Measurements from ENCODE around the gene DHODH. TPM values are rescaled to one million over a fixed set of nuclear protein-coding genes. Genes with fewer than 3 reads are reported as not detected.

DHODH gene
- total and polyA plus RNA-seq, 10 of the 15 experiments (the other 5 are each of a cell fraction or from before 2014, with no cell fraction given), result 3.4 to 23.3 (median 13.2) TPM

GRCh38 chr16:72002619-72003018 lies 5.9 kb upstream of the DHODH start (continued):
- TF ChIP-seq, protein P1, sequence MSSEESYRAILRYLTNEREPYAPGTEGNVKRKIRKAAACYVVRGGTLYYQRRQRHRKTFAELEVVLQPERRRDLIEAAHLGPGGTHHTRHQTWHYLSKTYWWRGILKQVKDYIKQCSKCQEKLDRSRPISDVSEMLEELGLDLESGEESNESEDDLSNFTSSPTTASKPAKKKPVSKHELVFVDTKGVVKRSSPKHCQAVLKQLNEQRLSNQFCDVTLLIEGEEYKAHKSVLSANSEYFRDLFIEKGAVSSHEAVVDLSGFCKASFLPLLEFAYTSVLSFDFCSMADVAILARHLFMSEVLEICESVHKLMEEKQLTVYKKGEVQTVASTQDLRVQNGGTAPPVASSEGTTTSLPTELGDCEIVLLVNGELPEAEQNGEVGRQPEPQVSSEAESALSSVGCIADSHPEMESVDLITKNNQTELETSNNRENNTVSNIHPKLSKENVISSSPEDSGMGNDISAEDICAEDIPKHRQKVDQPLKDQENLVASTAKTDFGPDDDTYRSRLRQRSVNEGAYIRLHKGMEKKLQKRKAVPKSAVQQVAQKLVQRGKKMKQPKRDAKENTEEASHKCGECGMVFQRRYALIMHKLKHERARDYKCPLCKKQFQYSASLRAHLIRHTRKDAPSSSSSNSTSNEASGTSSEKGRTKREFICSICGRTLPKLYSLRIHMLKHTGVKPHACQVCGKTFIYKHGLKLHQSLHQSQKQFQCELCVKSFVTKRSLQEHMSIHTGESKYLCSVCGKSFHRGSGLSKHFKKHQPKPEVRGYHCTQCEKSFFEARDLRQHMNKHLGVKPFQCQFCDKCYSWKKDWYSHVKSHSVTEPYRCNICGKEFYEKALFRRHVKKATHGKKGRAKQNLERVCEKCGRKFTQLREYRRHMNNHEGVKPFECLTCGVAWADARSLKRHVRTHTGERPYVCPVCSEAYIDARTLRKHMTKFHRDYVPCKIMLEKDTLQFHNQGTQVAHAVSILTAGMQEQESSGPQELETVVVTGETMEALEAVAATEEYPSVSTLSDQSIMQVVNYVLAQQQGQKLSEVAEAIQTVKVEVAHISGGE (CRISPR knock-in tag; IDR thresholded peaks at IDR 0.05), result no peak
- TF ChIP-seq, protein P2, sequence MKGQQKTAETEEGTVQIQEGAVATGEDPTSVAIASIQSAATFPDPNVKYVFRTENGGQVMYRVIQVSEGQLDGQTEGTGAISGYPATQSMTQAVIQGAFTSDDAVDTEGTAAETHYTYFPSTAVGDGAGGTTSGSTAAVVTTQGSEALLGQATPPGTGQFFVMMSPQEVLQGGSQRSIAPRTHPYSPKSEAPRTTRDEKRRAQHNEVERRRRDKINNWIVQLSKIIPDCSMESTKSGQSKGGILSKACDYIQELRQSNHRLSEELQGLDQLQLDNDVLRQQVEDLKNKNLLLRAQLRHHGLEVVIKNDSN (IDR thresholded peaks at IDR 0.05; ENCODE audit: borderline replicate concordance, extremely low read length, insufficient read depth, low read depth, low read length), result no peak
- TF ChIP-seq ESRRA (IDR thresholded peaks at IDR 0.05; ENCODE audit: low read length) (no peak), RELA (IDR thresholded peaks at IDR 0.05; ENCODE audit: borderline replicate concordance, partially characterized antibody) (no peak), ZZZ3 (IDR thresholded peaks at IDR 0.05; ENCODE audit: control insufficient read depth, insufficient read length, low read depth) (no peak), CREB1 (IDR thresholded peaks at IDR 0.05; ENCODE audit: low read depth) (no peak), MTA2 (IDR thresholded peaks at IDR 0.05; ENCODE audit: low read depth) (no peak), ZNF24 (IDR thresholded peaks at IDR 0.05) (no peak), PAX5 (IDR thresholded peaks at IDR 0.05; ENCODE audit: borderline replicate concordance, low read depth, low read length) (no peak), POLR2AphosphoS2 (IDR thresholded peaks at IDR 0.05; ENCODE audit: low read depth, low read length) (no peak), TBL1XR1 (IDR thresholded peaks at IDR 0.05; ENCODE audit: low read depth, low read length) (no peak)
- TF ChIP-seq, protein P3, sequence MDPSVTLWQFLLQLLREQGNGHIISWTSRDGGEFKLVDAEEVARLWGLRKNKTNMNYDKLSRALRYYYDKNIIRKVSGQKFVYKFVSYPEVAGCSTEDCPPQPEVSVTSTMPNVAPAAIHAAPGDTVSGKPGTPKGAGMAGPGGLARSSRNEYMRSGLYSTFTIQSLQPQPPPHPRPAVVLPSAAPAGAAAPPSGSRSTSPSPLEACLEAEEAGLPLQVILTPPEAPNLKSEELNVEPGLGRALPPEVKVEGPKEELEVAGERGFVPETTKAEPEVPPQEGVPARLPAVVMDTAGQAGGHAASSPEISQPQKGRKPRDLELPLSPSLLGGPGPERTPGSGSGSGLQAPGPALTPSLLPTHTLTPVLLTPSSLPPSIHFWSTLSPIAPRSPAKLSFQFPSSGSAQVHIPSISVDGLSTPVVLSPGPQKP (IDR thresholded peaks at IDR 0.05; ENCODE audit: low read depth, low read length), result no peak
- TF ChIP-seq, protein P4, sequence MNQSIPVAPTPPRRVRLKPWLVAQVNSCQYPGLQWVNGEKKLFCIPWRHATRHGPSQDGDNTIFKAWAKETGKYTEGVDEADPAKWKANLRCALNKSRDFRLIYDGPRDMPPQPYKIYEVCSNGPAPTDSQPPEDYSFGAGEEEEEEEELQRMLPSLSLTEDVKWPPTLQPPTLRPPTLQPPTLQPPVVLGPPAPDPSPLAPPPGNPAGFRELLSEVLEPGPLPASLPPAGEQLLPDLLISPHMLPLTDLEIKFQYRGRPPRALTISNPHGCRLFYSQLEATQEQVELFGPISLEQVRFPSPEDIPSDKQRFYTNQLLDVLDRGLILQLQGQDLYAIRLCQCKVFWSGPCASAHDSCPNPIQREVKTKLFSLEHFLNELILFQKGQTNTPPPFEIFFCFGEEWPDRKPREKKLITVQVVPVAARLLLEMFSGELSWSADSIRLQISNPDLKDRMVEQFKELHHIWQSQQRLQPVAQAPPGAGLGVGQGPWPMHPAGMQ (IDR thresholded peaks at IDR 0.05; ENCODE audit: borderline replicate concordance), result no peak
- TF ChIP-seq, protein P5, sequence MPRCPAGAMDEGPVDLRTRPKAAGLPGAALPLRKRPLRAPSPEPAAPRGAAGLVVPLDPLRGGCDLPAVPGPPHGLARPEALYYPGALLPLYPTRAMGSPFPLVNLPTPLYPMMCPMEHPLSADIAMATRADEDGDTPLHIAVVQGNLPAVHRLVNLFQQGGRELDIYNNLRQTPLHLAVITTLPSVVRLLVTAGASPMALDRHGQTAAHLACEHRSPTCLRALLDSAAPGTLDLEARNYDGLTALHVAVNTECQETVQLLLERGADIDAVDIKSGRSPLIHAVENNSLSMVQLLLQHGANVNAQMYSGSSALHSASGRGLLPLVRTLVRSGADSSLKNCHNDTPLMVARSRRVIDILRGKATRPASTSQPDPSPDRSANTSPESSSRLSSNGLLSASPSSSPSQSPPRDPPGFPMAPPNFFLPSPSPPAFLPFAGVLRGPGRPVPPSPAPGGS (IDR thresholded peaks at IDR 0.05; ENCODE audit: borderline replicate concordance, insufficient read depth, low read depth, low read length, poor library complexity, severe bottlenecking), result no peak
- TF ChIP-seq, protein P6, sequence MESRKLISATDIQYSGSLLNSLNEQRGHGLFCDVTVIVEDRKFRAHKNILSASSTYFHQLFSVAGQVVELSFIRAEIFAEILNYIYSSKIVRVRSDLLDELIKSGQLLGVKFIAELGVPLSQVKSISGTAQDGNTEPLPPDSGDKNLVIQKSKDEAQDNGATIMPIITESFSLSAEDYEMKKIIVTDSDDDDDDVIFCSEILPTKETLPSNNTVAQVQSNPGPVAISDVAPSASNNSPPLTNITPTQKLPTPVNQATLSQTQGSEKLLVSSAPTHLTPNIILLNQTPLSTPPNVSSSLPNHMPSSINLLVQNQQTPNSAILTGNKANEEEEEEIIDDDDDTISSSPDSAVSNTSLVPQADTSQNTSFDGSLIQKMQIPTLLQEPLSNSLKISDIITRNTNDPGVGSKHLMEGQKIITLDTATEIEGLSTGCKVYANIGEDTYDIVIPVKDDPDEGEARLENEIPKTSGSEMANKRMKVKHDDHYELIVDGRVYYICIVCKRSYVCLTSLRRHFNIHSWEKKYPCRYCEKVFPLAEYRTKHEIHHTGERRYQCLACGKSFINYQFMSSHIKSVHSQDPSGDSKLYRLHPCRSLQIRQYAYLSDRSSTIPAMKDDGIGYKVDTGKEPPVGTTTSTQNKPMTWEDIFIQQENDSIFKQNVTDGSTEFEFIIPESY (IDR thresholded peaks at IDR 0.05), result no peak

All from GM12878 (cell line).